Brain microvascular endothelial cell (primary cell): Measurements from ENCODE around the gene TNFRSF4.
"Not testable (repeated sequence)": the region's sequence is repeated elsewhere in the genome, so short reads cannot be mapped to it uniquely, and the experiment has no call there.

ENCODE experiments used
- DNase-seq: peaks from one replicate; pipeline ENCODE4 v3.0.0-alpha.2; 2020
- H3K27ac ChIP-seq: fragments of 250-450 bp; sonication (Bioruptor Pico); 2 replicates; pipeline ENCODE4 v1.5.1; 2020; ENCODE audit warnings: mild to moderate bottlenecking, moderate library complexity
- H3K27me3 ChIP-seq: fragments of 250-450 bp; sonication (Bioruptor Pico); replicated peaks from 2 replicates; pipeline ENCODE4 v1.5.1; 2020; ENCODE audit warnings: mild to moderate bottlenecking
- H3K36me3 ChIP-seq: fragments of 250-450 bp; sonication (Bioruptor Pico); replicated peaks from 2 replicates; pipeline ENCODE4 v1.5.1; 2020; ENCODE audit warnings: mild to moderate bottlenecking
- H3K4me3 ChIP-seq: 2 replicates; pipeline ENCODE4 v1.5.1; 2011; ENCODE audit warnings: low read depth, mild to moderate bottlenecking, control low read depth, low read length, moderate library complexity
- CTCF ChIP-seq: IDR thresholded peaks from 2 replicates; pipeline ENCODE4 v1.5.1; 2011; ENCODE audit warnings: low read depth, mild to moderate bottlenecking, moderate library complexity, low read length, control low read depth, inconsistent platforms; ENCODE audit errors: missing control alignments
- in situ Hi-C: cut with HindIII; loops from 2 replicates; pipeline ENCODE4 v1.10.0; 2017; ENCODE audit warnings: low sequenced_read_pairs, low pct_ligation_motif_present

TNFRSF4 gene

GRCh38 chr1:1199141-1199960 is 14.6 kb downstream of the TNFRSF4 start:
- no peak for DNase-seq

GRCh38 chr1:1198423-1199140 is 15.4 kb downstream of the TNFRSF4 start:
- Histone ChIP-seq H3K4me3 (no peak overlapping the region), H3K27me3 (peaks cover 6% of the 10 kb centered on the region), H3K27ac (no peak overlapping the region), H3K36me3 (no peaks in the 10 kb centered on the region)
- in situ Hi-C loops: no loop called here
- no peak for TF ChIP-seq CTCF
- DNase-seq: no peak

More at GRCh38 chr1:1199141-1199960, 14.6 kb downstream of the TNFRSF4 start:
- Histone ChIP-seq H3K36me3 (no peaks in the 10 kb centered on the region), H3K27me3 (peaks cover 7% of the 10 kb centered on the region), H3K4me3 (no peak overlapping the region), H3K27ac (no peak overlapping the region)
- in situ Hi-C loops: no loop called here
- no peak for TF ChIP-seq CTCF

GRCh38 chr1:1197551-1198422 is 16.2 kb downstream of the TNFRSF4 start:
- H3K27me3 ChIP-seq: peaks cover under 1% of the 10 kb centered on the region
- in situ Hi-C loops: no loop called here
- H3K36me3 ChIP-seq: no peaks in the 10 kb centered on the region
- no peak for TF ChIP-seq CTCF
- no peak for DNase-seq
- no peak overlapping the region for H3K4me3 ChIP-seq
- H3K27ac ChIP-seq: no peak overlapping the region

GRCh38 chr1:1197188-1197500 is 16.8 kb downstream of the TNFRSF4 start:
- TF ChIP-seq CTCF: no peak
- no peak for DNase-seq
- H3K36me3 ChIP-seq: no peaks in the 10 kb centered on the region
- in situ Hi-C loops: no loop called here
- H3K4me3 ChIP-seq: no peak overlapping the region
- H3K27me3 ChIP-seq: no peaks in the 10 kb centered on the region
- no peak overlapping the region for H3K27ac ChIP-seq

- Histone ChIP-seq H3K4me3 (no peak overlapping the region), H3K27ac (no peak overlapping the region), H3K36me3 (no peaks in the 10 kb centered on the region), H3K27me3 (no peaks in the 10 kb centered on the region)
- in situ Hi-C loops: no loop called here
- no peak for DNase-seq
- no peak for TF ChIP-seq CTCF
These were observed 17.3 kb downstream of the TNFRSF4 start for GRCh38 chr1:1196431-1197187.

GRCh38 chr1:1195726-1196125 is 18.2 kb downstream of the TNFRSF4 start:
- H3K36me3 ChIP-seq, H3K27ac ChIP-seq, H3K27me3 ChIP-seq, in situ Hi-C loops, H3K4me3 ChIP-seq, DNase-seq: not testable (repeated sequence)
